A549 (cell line): ENCODE results near the gene PODNL1.
"Not testable (repeated sequence)": the region's sequence is repeated elsewhere in the genome, so short reads cannot be mapped to it uniquely, and the experiment has no call there.

Source experiments
- KDM5A ChIP-seq: fragments of 200-600 bp; sonication (generic); IDR thresholded peaks from 2 replicates; pipeline ENCODE4 v1.6.1; 2016; ENCODE audit warnings: antibody characterized with exemption, mild to moderate bottlenecking
- TF ChIP-seq, protein P1 (sequence below): fragments of 450-650 bp; IDR thresholded peaks from 2 replicates; pipeline ENCODE4 v1.6.1; 2014; ENCODE audit warnings: antibody characterized with exemption

DNA sequence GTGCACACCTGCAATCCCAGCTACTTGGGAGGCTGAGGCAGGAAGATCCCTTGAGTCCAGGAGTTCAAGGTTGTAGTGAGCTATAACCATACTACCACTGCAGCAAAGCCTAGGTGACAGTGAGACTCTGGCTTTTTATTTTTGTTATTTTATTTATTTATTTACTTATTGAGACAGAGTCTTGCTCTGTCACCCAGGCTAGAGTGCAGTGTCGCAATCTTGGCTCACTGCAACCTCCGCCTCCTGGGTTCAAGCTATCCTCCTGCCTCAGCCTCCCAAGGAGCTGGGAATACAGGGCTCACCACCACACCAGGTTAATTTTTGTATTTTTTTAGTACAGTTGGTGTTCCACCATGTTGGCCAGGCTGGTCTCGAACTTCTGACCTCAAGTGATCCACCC lies 35.3 kb upstream of the PODNL1 start:
- TF ChIP-seq, protein P1, sequence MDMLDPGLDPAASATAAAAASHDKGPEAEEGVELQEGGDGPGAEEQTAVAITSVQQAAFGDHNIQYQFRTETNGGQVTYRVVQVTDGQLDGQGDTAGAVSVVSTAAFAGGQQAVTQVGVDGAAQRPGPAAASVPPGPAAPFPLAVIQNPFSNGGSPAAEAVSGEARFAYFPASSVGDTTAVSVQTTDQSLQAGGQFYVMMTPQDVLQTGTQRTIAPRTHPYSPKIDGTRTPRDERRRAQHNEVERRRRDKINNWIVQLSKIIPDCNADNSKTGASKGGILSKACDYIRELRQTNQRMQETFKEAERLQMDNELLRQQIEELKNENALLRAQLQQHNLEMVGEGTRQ = not testable (repeated sequence)
- TF ChIP-seq KDM5A = not testable (repeated sequence)
